A549 (cell line): ENCODE measurements around the gene P4HA2. TPM values are rescaled to one million over a fixed set of nuclear protein-coding genes. Genes with fewer than 3 reads are reported as not detected.

ENCODE experiments used
- ATAC-seq, 2 experiments: fragments of 200-7000 bp in 1 of 2; fragments of >200 bp in 1 of 2; cut with Nextera tagmentation in 1 of 2; cut with Tn5 transposase in 1 of 2; 3 replicates each; pipeline versions ENCODE4 v1.8.0 to v1.9.1; 2018 to 2020; ENCODE audit warnings: mild to moderate bottlenecking in 1 of 2, moderate library complexity in 1 of 2
- CTCF ChIA-PET: fragments of 300-600 bp; sonication (Branson Sonifier 250); formaldehyde crosslinking; extraction: SDS; loops from one replicate; lab custom pipeline; 2021; ENCODE audit warnings: antibody characterized with exemption, inconsistent platforms; lab: Yijun Ruan, JAX
- POLR2A ChIA-PET: fragments of 350-600 bp; formaldehyde crosslinking; extraction: SDS; loops from one replicate; lab custom pipeline; 2021; ENCODE audit warnings: antibody characterized with exemption, inconsistent platforms; lab: Yijun Ruan, JAX
- DNase-seq, 2 experiments: peaks; one replicate each; pipeline versions ENCODE4 v3.0.0 to v3.0.0-alpha.2; 2011 to 2016; ENCODE audit warnings: low read depth in 1 of 2, low spot score in 1 of 2
- FAIRE-seq: peaks from 2 replicates; lab custom pipeline; 2011; peaks lifted over from hg19 to GRCh38; lab: Jason Lieb, UNC
- H3K27ac ChIP-seq, 2 experiments: fragments of >200 bp; sonication (Bioruptor Twin); formaldehyde crosslinking; 3 replicates each; pipeline ENCODE4 v1.5.1; 2016 to 2017
- H3K4me1 ChIP-seq: fragments of >200 bp; sonication (Bioruptor Twin); formaldehyde crosslinking; 3 replicates; pipeline ENCODE4 v1.6.1; 2016
- H3K4me2 ChIP-seq: fragments of >200 bp; sonication (Bioruptor Twin); formaldehyde crosslinking; 3 replicates; pipeline ENCODE4 v1.6.1; 2016
- H3K4me3 ChIP-seq: fragments of >200 bp; sonication (Bioruptor Twin); formaldehyde crosslinking; 3 replicates; pipeline ENCODE4 v1.5.1; 2016
- H3K9me3 ChIP-seq: fragments of >200 bp; sonication (Bioruptor Twin); formaldehyde crosslinking; 3 replicates; pipeline ENCODE4 v1.6.1; 2016
- ATOH8 ChIP-seq: fragments of 250-450 bp; sonication (Bioruptor Pico); IDR thresholded peaks from 2 replicates; pipeline ENCODE4 v1.5.0; 2020; ENCODE audit warnings: low read depth, mild to moderate bottlenecking, moderate library complexity
- CEBPB ChIP-seq, 2 experiments: fragments of >200 bp in 1 of 2; sonication (Bioruptor Twin) in 1 of 2; formaldehyde crosslinking in 1 of 2; IDR thresholded peaks; 2 replicates each; pipeline ENCODE4 v1.6.1; 2012 to 2016
- CHD2 ChIP-seq: fragments of 150-350 bp; IDR thresholded peaks from 2 replicates; pipeline ENCODE4 v1.6.1; 2014; ENCODE audit warnings: low read length; ENCODE audit not compliant: partially characterized antibody
- ESRRA ChIP-seq: fragments of 150-350 bp; IDR thresholded peaks from 2 replicates; pipeline ENCODE4 v1.6.1; 2014; ENCODE audit warnings: mild to moderate bottlenecking, low read length, borderline replicate concordance
- FOXS1 ChIP-seq: fragments of 250-450 bp; sonication (Bioruptor Pico); IDR thresholded peaks from 2 replicates; pipeline ENCODE4 v1.5.0; 2020; ENCODE audit warnings: mild to moderate bottlenecking, moderate library complexity
- HDAC2 ChIP-seq: fragments of 200-600 bp; sonication (generic); IDR thresholded peaks from 2 replicates; pipeline ENCODE4 v1.6.1; 2016
- HEYL ChIP-seq: fragments of 250-450 bp; sonication (Bioruptor Pico); IDR thresholded peaks from 2 replicates; pipeline ENCODE4 v1.8.0; 2021; ENCODE audit warnings: mild to moderate bottlenecking, moderate library complexity
- HMGXB4 ChIP-seq: fragments of 250-450 bp; sonication (Bioruptor Pico); IDR thresholded peaks from 2 replicates; pipeline ENCODE4 v1.5.0; 2021; ENCODE audit warnings: mild to moderate bottlenecking, moderate library complexity, borderline replicate concordance
- HOXB5 ChIP-seq: fragments of 250-450 bp; sonication (Bioruptor Pico); IDR thresholded peaks from 2 replicates; pipeline ENCODE4 v1.5.0; 2020; ENCODE audit warnings: mild to moderate bottlenecking, moderate library complexity
- JUN ChIP-seq, 2 experiments: fragments of >200 bp; sonication (Bioruptor Twin); formaldehyde crosslinking; IDR thresholded peaks; 2 replicates in 1 of 2; 3 replicates in 1 of 2; pipeline ENCODE4 v1.6.1; 2016 to 2017
- KDM1A ChIP-seq: fragments of 200-600 bp; sonication (generic); IDR thresholded peaks from 2 replicates; pipeline ENCODE4 v1.6.1; 2016; ENCODE audit warnings: low read depth, mild to moderate bottlenecking
- KDM5A ChIP-seq: fragments of 200-600 bp; sonication (generic); IDR thresholded peaks from 2 replicates; pipeline ENCODE4 v1.6.1; 2016; ENCODE audit warnings: antibody characterized with exemption, mild to moderate bottlenecking
- MYC ChIP-seq: IDR thresholded peaks from 2 replicates; pipeline ENCODE4 v1.6.1; 2012; ENCODE audit warnings: mild to moderate bottlenecking, inconsistent platforms, low read length, improper control_type of control experiment, borderline replicate concordance
- PHF8 ChIP-seq: fragments of 200-600 bp; sonication (generic); IDR thresholded peaks from 2 replicates; pipeline ENCODE4 v1.6.1; 2016; ENCODE audit warnings: low read depth, mild to moderate bottlenecking, antibody characterized with exemption, moderate library complexity, borderline replicate concordance
- REST ChIP-seq: fragments of 200-600 bp; sonication (generic); IDR thresholded peaks from 2 replicates; pipeline ENCODE4 v1.6.1; 2016; ENCODE audit warnings: antibody characterized with exemption, mild to moderate bottlenecking, moderate library complexity
- RNF2 ChIP-seq: fragments of 200-600 bp; sonication (generic); IDR thresholded peaks from 2 replicates; pipeline ENCODE4 v1.6.1; 2016; ENCODE audit warnings: low read depth, mild to moderate bottlenecking, antibody characterized with exemption, moderate library complexity, borderline replicate concordance
- SREBF2 ChIP-seq: fragments of 450-650 bp; IDR thresholded peaks from 2 replicates; pipeline ENCODE4 v1.6.1; 2014; ENCODE audit warnings: mild to moderate bottlenecking, moderate library complexity
- TP53 ChIP-seq: fragments of 250-450 bp; sonication (Bioruptor Pico); IDR thresholded peaks from 2 replicates; pipeline ENCODE4 v1.5.0; 2021; ENCODE audit warnings: mild to moderate bottlenecking, moderate library complexity
- ZFP36 ChIP-seq: fragments of 450-650 bp; IDR thresholded peaks from 2 replicates; pipeline ENCODE4 v1.6.1; 2014; ENCODE audit warnings: borderline replicate concordance; ENCODE audit not compliant: partially characterized antibody
- ZNF302 ChIP-seq: fragments of 250-450 bp; sonication (Bioruptor Pico); IDR thresholded peaks from 2 replicates; pipeline ENCODE4 v1.9.0; 2021; ENCODE audit warnings: inconsistent platforms, mild to moderate bottlenecking, moderate library complexity
- ZSCAN20 ChIP-seq: fragments of 250-450 bp; sonication (Bioruptor Pico); IDR thresholded peaks from 2 replicates; pipeline ENCODE4 v1.8.0; 2022; ENCODE audit warnings: mild to moderate bottlenecking, moderate library complexity
- WGBS: methylation state at CpG from one replicate; pipeline ENCODE4 v1.1.6; 2017; ENCODE audit errors: missing lambda C conversion rate; 5-methylcytosine and 5-hydroxymethylcytosine counted together
- polyA plus RNA-seq, 4 experiments: library from polyadenylated mRNA; depleted of rRNA in 3 of 4; stranded (reverse); fragments of >200 nt; fragmentation: RNase III in 1 of 4; extraction: RNeasy Plus Mini Kit Qiagen cat#74134 plus additional on column Dnase treatment in 1 of 4; gene quantifications; 2 replicates in 3 of 4; 3 replicates in 1 of 4; pipeline ENCODE4 v1.2.3, GENCODE V29; 2011 to 2017

The P4HA2 gene
- polyA plus RNA-seq, 2 of the 4 experiments (the other 2 are of a cell fraction), result 36.4 to 45.0 TPM

- FAIRE-seq, result no peak
- H3K27ac ChIP-seq, result peak overlapping the region; percentile 92 to 98
- WGBS, result 0% methylated on average over 9 of the region's 13 CpGs
Observed at GRCh38 chr5:132227235-132227484, 493 bp downstream of the P4HA2 start.

GRCh38 chr5:132226516-132227234 lies 978 bp downstream of the P4HA2 start:
- Histone ChIP-seq H3K4me3 (peak overlapping the region; percentile 77), H3K4me2 (peak overlapping the region; percentile 93), H3K9me3 (no peaks in the 10 kb centered on the region)
- 81% methylated on average over 23 of the region's 23 CpGs for WGBS
- FAIRE-seq, result no peak
- POLR2A ChIA-PET, result interaction anchor here (0.9 to 2.6 kb wide), 2 partner anchors 38 to 67 kb away, joined by 3 to 14 read pairs; partner anchors contain the start of gene SLC22A4
- no peak for DNase-seq
- TF ChIP-seq HDAC2 (no peak), ZFP36 (peak; percentile 63)
- TF ChIP-seq, all 56 proteins: peak for 1
- CTCF ChIA-PET, result interaction anchor here (0.9 to 7.0 kb wide), 7 partner anchors 9 to 119 kb away, joined by 3 to 39 read pairs (median 5); partner anchors contain the start of gene SLC22A4
- Histone ChIP-seq H3K4me1 (peaks cover 21% of the 10 kb centered on the region; the same call in 2 of the 3 replicates), H3K27ac (peak overlapping the region; percentile 92 to 98)
- ATAC-seq, result peak in 1 of 2 experiments; percentile 1; a peak in 3 of 6 replicates

More at GRCh38 chr5:132227235-132227484, 493 bp downstream of the P4HA2 start:
- H3K9me3 ChIP-seq, result no peaks in the 10 kb centered on the region
- CTCF ChIA-PET, result interaction anchor here (1.0 to 7.0 kb wide), 8 partner anchors 9 to 166 kb away, joined by 3 to 39 read pairs (median 5); no protein-coding TSS in a partner anchor
- POLR2A ChIA-PET, result interaction anchor here (0.9 to 2.6 kb wide), 5 partner anchors 11 to 67 kb away, joined by 3 to 14 read pairs (median 5); partner anchors contain the start of gene SLC22A4
- peaks cover 21% of the 10 kb centered on the region; the same call in 2 of the 3 replicates for H3K4me1 ChIP-seq
- no peak for TF ChIP-seq SREBF2
- TF ChIP-seq KDM5A, result no peak
- no peak for TF ChIP-seq TP53 (CRISPR knock-in tag)
- no peak for TF ChIP-seq MYC
- no peak for TF ChIP-seq RNF2
- TF ChIP-seq HOXB5 (CRISPR knock-in tag), result no peak
- TF ChIP-seq REST, result no peak
- no peak for TF ChIP-seq FOXS1 (CRISPR knock-in tag)
- no peak for TF ChIP-seq PHF8
- no peak for TF ChIP-seq ZNF302 (CRISPR knock-in tag)
- no peak for TF ChIP-seq KDM1A
- no peak for TF ChIP-seq ATOH8 (CRISPR knock-in tag)
- H3K4me3 ChIP-seq, result peak overlapping the region; percentile 77
- peak overlapping the region; percentile 93 for H3K4me2 ChIP-seq
- DNase-seq, result no peak
- no peak for ATAC-seq

- H3K4me3 ChIP-seq, result no peak overlapping the region
- H3K9me3 ChIP-seq, result no peaks in the 10 kb centered on the region
- no peak for FAIRE-seq
- WGBS, result 86% methylated on average over 13 of the region's 13 CpGs
- peak overlapping the region; percentile 21; the same call in 1 of the 3 replicates for H3K4me2 ChIP-seq
- ATAC-seq, result no peak
- POLR2A ChIA-PET, result interaction anchor here (1.2 kb wide), 1 partner anchor 35 kb away, joined by 3 read pairs; no protein-coding TSS in a partner anchor
- no peak for DNase-seq
- H3K4me1 ChIP-seq, result peaks cover 21% of the 10 kb centered on the region; the same call in 2 of the 3 replicates
- CTCF ChIA-PET, result interaction anchor here (0.9 to 7.0 kb wide), 3 partner anchors 12 to 161 kb away, joined by 4 to 39 read pairs (median 5); no protein-coding TSS in a partner anchor
- 0 out of 6 replicates have a peak overlapping the region, but pooled peaks of 1 of the 2 experiments have one; percentile 16 for H3K27ac ChIP-seq
- TF ChIP-seq CEBPB (IDR thresholded peaks at IDR 0.05) (no peak), ZSCAN20 (CRISPR knock-in tag) (no peak), ESRRA (no peak), HMGXB4 (CRISPR knock-in tag) (no peak), TP53 (CRISPR knock-in tag) (no peak), FOXS1 (CRISPR knock-in tag) (no peak), ZFP36 (no peak), CHD2 (no peak), HEYL (CRISPR knock-in tag) (no peak), KDM1A (no peak), JUN (IDR thresholded peaks at IDR 0.05) (no peak)
Observed at GRCh38 chr5:132225165-132226032, 2.3 kb downstream of the P4HA2 start.
